Mucosa of descending colon (tissue), 3 donors: ENCODE measurements around the gene ZNF407. TPM values are rescaled to one million over a fixed set of nuclear protein-coding genes. Genes with fewer than 3 reads are reported as not detected.

Source experiments
- ATAC-seq: fragments of 200-7000 bp; cut with Tn5 transposase; one replicate; pipeline ENCODE4 v1.9.1; 2020; ENCODE audit warnings: mild to moderate bottlenecking, moderate library complexity
- DNase-seq, 3 donors: peaks; one replicate each; pipeline ENCODE4 v3.0.0-alpha.2; 2020
- H3K36me3 ChIP-seq: fragments of 200-600 bp; one replicate; pipeline ENCODE4 v1.8.0; 2021; ENCODE audit warnings: low read depth, mild to moderate bottlenecking
- H3K4me1 ChIP-seq: fragments of 200-600 bp; one replicate; pipeline ENCODE4 v1.8.0; 2021; ENCODE audit warnings: low read depth, mild to moderate bottlenecking
- H3K4me3 ChIP-seq: fragments of 200-600 bp; one replicate; pipeline ENCODE4 v1.8.0; 2021; ENCODE audit warnings: mild to moderate bottlenecking
- H3K9me3 ChIP-seq: fragments of 200-600 bp; one replicate; pipeline ENCODE4 v1.8.0; 2021; ENCODE audit warnings: mild to moderate bottlenecking
- intact Hi-C, 2 donors: fragments of 100-400 bp; cut with DNase I in 1 of 2; cut with micrococcal nuclease in 1 of 2; formaldehyde crosslinking; loops; one replicate each; pipeline versions ENCODE4 v1.11.0 to v1.11.1; 2022; cut with DNase I, micrococcal nuclease
- total RNA-seq, 3 donors: library from RNA; stranded (reverse); fragmentation: NEBNext Ultra II Directional in 2 of 3; extraction: Animal tissue kit (Norgen Biotek cat#: 25700) in 2 of 3; gene quantifications; one replicate each; pipeline versions ENCODE4 v1.2.1 to v1.2.4, GENCODE V29; 2021 to 2023
- TF ChIP-seq, protein P1 (sequence below): fragments of 200-600 bp; IDR thresholded peaks from one replicate; pipeline ENCODE4 v1.8.0; 2022; ENCODE audit warnings: antibody characterized with exemption, mild to moderate bottlenecking
- donor health status: DM: no; HTN: no; CAD: no; lungs with moderate emphysema.
- donor health status: DM: no; HTN: no; CAD: no.
- donor health status: DM: no; HTN: yes; CAD: no.

The ZNF407 gene
- total RNA-seq, 3 donors from 2014 or later: 13.0 to 25.1 (median 18.8) TPM

DNA sequence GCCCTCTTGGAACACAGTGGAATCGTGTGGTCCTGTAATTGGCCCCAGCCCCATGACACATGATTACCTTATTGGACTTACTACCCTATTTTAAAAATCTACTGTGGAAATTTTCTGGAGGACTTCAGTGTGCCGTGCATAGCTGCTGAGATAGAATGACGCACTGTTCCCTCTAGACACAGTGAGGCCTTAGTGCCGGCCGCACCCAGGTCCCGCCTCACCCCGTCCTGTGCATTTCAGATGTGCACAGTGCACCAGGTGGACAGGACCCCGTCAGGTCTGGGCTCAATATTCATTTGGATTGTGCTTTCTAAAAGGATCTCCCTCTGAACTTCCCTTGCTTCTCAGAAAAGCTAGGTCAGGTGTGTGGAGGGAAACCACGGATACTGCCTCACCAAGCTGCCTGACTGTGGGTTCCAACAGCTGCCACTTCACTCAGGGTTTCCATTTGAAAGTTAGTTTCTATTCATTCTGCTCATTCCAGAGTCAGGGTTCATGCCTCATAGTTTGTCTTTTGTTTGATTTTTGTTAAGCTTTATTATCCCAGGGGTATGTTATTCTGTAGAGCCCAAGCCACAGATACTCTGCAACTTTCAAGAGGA lies 455.5 kb downstream of the ZNF407 start:
- Histone ChIP-seq H3K36me3 (no peaks in the 10 kb centered on the region), H3K4me1 (no peaks in the 10 kb centered on the region), H3K4me3 (no peak overlapping the region), H3K9me3 (no peaks in the 10 kb centered on the region)
- no peak for DNase-seq
- TF ChIP-seq, protein P1, sequence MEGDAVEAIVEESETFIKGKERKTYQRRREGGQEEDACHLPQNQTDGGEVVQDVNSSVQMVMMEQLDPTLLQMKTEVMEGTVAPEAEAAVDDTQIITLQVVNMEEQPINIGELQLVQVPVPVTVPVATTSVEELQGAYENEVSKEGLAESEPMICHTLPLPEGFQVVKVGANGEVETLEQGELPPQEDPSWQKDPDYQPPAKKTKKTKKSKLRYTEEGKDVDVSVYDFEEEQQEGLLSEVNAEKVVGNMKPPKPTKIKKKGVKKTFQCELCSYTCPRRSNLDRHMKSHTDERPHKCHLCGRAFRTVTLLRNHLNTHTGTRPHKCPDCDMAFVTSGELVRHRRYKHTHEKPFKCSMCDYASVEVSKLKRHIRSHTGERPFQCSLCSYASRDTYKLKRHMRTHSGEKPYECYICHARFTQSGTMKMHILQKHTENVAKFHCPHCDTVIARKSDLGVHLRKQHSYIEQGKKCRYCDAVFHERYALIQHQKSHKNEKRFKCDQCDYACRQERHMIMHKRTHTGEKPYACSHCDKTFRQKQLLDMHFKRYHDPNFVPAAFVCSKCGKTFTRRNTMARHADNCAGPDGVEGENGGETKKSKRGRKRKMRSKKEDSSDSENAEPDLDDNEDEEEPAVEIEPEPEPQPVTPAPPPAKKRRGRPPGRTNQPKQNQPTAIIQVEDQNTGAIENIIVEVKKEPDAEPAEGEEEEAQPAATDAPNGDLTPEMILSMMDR: no peak
- intact Hi-C loops: no loop called here
- no peak for ATAC-seq

DNA sequence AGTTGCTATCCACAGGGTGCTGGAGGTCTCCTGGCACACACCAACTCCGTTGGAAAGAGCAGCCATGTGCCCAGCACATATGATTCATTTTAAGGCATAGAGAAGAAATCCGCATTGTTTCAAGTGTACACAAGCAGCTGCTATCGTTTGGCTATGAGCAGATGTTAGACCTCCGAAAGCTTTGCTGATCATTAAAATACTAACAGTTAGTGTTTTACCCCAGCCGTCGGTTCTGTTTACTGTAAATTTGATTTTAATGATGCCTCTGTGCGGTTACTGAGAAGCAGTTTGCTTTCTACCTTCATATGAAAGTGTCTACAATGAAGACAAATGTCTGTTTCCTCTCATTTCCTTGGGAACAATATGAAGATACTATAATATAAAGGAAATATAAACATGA lies 456.4 kb downstream of the ZNF407 start:
- Histone ChIP-seq H3K9me3 (no peaks in the 10 kb centered on the region), H3K4me3 (no peak overlapping the region), H3K36me3 (no peaks in the 10 kb centered on the region), H3K4me1 (no peaks in the 10 kb centered on the region)
- ATAC-seq (no peak), DNase-seq (no peak)
- TF ChIP-seq, protein P1: no peak
- intact Hi-C loops: no loop called here

DNA sequence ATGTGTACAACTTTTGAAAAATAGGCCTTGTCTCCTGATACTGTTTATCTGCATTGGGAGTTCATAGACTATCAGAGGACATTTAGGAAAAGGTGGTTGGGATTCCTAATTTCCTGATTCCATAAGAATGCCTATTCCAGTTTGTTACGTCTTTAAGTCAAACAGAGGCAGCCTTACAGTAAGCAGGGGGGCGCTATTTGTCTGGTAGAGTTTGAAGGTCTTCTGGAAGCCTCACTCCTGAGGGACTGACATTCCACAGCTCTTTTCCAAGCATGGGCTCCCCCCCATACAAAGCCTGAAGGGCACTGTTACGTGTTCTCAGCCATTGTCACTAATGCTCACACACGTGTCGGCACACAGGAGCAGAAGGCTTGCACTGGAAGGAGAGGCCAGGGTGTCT lies 456.9 kb downstream of the ZNF407 start:
- no peak for DNase-seq
- Histone ChIP-seq H3K9me3 (no peaks in the 10 kb centered on the region), H3K36me3 (no peaks in the 10 kb centered on the region), H3K4me3 (no peak overlapping the region), H3K4me1 (no peaks in the 10 kb centered on the region)
- intact Hi-C loops: no loop called here
- TF ChIP-seq, protein P1: no peak
- no peak for ATAC-seq

DNA sequence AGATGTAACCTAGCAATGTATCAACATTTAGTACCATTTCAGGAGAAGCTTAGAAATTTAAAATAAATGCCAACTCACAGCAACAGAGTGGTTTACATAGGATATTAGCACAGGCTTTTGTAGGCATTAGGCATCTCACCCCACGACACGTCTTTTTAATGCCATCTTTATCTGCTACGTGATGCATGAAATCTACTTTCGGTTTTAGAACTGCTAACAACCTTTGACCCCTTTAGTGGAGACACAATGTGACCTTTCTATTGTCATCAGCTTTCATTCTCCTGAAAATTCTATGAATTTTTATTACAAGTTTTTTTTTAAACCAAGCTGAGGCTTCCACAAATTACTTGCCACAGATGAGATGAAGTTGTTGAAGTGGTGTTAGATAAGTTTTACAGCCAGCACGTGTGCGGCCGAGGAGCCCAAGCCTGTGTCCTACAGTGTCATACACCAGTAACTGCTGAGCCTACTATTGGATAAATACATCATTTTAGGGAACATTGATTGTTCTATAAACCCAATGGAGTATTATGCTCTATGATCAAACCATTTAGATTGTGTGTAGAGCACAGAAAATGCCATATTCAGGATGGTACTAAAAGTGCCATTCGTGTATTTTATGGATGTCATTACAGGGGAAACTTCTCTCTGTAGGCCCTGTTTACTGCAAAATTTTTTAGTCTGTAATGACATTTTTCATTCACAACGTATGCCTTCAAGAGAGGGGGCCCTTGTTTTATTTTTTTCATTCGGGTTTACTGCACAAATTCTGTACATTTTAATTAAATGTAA lies 459.7 kb downstream of the ZNF407 start:
- H3K36me3 ChIP-seq: no peaks in the 10 kb centered on the region
- DNase-seq (no peak), ATAC-seq (no peak)
- no peaks in the 10 kb centered on the region for H3K4me1 ChIP-seq
- TF ChIP-seq, protein P1: no peak
- intact Hi-C loops: no loop called here
- H3K9me3 ChIP-seq: no peaks in the 10 kb centered on the region
- H3K4me3 ChIP-seq: no peak overlapping the region

DNA sequence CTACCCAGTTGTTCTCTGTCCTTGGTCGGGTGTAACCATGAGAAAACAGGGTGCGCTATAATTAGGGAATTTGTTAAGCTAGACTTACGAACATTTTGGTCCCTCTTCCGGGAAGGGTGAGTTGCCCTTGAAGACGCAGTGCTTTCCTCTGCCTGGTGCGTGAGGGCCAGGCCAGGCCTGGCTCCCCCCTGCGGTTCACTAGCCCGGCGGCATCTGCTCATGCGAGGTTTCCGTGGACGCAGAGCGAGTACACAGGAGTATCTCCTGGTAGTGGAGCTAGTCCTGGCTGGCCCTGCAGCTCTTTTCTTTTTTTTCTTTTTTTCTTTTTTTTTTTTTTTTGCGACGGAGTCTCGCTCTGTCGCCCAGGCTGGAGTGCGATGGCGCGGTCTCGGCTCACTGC lies 462.5 kb downstream of the ZNF407 start:
- Histone ChIP-seq H3K4me3 (no peak overlapping the region), H3K36me3 (no peaks in the 10 kb centered on the region), H3K4me1 (no peaks in the 10 kb centered on the region), H3K9me3 (no peaks in the 10 kb centered on the region)
- ATAC-seq (no peak), DNase-seq (no peak)
- TF ChIP-seq, protein P1: no peak
- intact Hi-C loops: no loop called here
